ENCODE data around the gene TXK. TPM values are rescaled to one million over a fixed set of nuclear protein-coding genes. Genes with fewer than 3 reads are reported as not detected.

The TXK gene
- polyA plus RNA-seq, 1 of the 3 experiments (the other 2 are of a cell fraction), result 0.61 TPM

DNA sequence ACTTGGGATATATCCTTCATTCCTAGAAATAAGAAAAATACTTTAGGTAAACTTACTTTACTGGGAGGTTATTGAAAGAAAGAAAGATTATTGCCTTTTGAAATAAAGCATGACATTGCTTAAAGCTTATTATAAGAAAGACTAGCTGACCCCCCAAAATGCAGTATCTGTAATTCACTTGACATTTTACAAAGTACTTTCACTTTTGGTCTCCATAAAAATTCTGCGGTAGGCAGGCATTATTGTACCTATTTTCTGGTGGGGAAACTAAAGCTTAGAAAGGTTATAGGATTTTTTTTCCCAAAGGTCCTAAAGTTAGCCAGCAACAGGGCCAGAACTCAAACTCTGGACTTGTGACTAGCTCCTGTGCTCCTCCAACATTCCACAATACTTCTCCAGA, 29.7 kb upstream of the TXK start:
- Histone ChIP-seq H3K9me3 (no peaks in the 10 kb centered on the region), H3K9ac (no peak overlapping the region), H3F3A (replicated peaks; ENCODE audit: insufficient read depth) (peaks cover 3% of the 10 kb centered on the region), H3K4me3 (ENCODE audit: low read depth in 2 of 2, low read length in 1 of 2) (no peak overlapping the region), H3K27ac (ENCODE audit: low read depth in 2 of 2, low read length in 1 of 2) (no peak overlapping the region), H2AFZ (ENCODE audit: low read depth) (no peak overlapping the region), H3K4me1 (ENCODE audit: control insufficient read depth in 1 of 2, insufficient read depth in 2 of 2, low read depth in 1 of 2, low read length in 1 of 2) (no peaks in the 10 kb centered on the region; a peak in 1 of 4 replicates), H3K36me3 (replicated peaks in 1 of 2; ENCODE audit: control insufficient read depth in 1 of 2, insufficient read depth in 2 of 2, low read length in 1 of 2) (no peaks in the 10 kb centered on the region), H3K79me2 (ENCODE audit: insufficient read depth) (no peaks in the 10 kb centered on the region), H4K20me1 (ENCODE audit: insufficient read depth) (no peaks in the 10 kb centered on the region), H3K4me2 (no peak overlapping the region), H3K9me2 (no peaks in the 10 kb centered on the region), H3K27me3 (ENCODE audit: insufficient read depth) (no peaks in the 10 kb centered on the region)
- DNase-seq, result no peak
- POLR2A ChIA-PET, result no interaction called here
- TF ChIP-seq TCF12 (IDR thresholded peaks at IDR 0.05) (no peak), FOSL2 (IDR thresholded peaks at IDR 0.05; ENCODE audit: borderline replicate concordance, low read depth) (no peak), NFIC (IDR thresholded peaks at IDR 0.05; ENCODE audit: borderline replicate concordance) (no peak), POLR2AphosphoS5 (IDR thresholded peaks at IDR 0.05; ENCODE audit: low read depth, low read length) (no peak), TEAD4 (IDR thresholded peaks at IDR 0.05; ENCODE audit: borderline replicate concordance, insufficient read depth) (no peak), MXI1 (IDR thresholded peaks at IDR 0.05; ENCODE audit: low read depth, low read length) (no peak), SMC3 (IDR thresholded peaks at IDR 0.05; ENCODE audit: low read depth, low read length) (no peak), TAF1 (IDR thresholded peaks at IDR 0.05; ENCODE audit: borderline replicate concordance, low read depth, low read length) (no peak), FOXM1 (IDR thresholded peaks at IDR 0.05; ENCODE audit: low read depth) (no peak), EP300 (IDR thresholded peaks at IDR 0.05; ENCODE audit: borderline replicate concordance in 1 of 2, low read depth in 1 of 2, low read length in 1 of 2) (no peak), GABPA (IDR thresholded peaks at IDR 0.05; ENCODE audit: low read depth) (no peak), CHD2 (IDR thresholded peaks at IDR 0.05; ENCODE audit: low read length, partially characterized antibody) (no peak), SIN3A (IDR thresholded peaks at IDR 0.05; ENCODE audit: borderline replicate concordance, low read depth, low read length) (no peak)
- TF ChIP-seq, protein P1, sequence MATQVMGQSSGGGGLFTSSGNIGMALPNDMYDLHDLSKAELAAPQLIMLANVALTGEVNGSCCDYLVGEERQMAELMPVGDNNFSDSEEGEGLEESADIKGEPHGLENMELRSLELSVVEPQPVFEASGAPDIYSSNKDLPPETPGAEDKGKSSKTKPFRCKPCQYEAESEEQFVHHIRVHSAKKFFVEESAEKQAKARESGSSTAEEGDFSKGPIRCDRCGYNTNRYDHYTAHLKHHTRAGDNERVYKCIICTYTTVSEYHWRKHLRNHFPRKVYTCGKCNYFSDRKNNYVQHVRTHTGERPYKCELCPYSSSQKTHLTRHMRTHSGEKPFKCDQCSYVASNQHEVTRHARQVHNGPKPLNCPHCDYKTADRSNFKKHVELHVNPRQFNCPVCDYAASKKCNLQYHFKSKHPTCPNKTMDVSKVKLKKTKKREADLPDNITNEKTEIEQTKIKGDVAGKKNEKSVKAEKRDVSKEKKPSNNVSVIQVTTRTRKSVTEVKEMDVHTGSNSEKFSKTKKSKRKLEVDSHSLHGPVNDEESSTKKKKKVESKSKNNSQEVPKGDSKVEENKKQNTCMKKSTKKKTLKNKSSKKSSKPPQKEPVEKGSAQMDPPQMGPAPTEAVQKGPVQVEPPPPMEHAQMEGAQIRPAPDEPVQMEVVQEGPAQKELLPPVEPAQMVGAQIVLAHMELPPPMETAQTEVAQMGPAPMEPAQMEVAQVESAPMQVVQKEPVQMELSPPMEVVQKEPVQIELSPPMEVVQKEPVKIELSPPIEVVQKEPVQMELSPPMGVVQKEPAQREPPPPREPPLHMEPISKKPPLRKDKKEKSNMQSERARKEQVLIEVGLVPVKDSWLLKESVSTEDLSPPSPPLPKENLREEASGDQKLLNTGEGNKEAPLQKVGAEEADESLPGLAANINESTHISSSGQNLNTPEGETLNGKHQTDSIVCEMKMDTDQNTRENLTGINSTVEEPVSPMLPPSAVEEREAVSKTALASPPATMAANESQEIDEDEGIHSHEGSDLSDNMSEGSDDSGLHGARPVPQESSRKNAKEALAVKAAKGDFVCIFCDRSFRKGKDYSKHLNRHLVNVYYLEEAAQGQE (IDR thresholded peaks at IDR 0.05; ENCODE audit: low read depth, low read length), result no peak
- TF ChIP-seq, protein P2, sequence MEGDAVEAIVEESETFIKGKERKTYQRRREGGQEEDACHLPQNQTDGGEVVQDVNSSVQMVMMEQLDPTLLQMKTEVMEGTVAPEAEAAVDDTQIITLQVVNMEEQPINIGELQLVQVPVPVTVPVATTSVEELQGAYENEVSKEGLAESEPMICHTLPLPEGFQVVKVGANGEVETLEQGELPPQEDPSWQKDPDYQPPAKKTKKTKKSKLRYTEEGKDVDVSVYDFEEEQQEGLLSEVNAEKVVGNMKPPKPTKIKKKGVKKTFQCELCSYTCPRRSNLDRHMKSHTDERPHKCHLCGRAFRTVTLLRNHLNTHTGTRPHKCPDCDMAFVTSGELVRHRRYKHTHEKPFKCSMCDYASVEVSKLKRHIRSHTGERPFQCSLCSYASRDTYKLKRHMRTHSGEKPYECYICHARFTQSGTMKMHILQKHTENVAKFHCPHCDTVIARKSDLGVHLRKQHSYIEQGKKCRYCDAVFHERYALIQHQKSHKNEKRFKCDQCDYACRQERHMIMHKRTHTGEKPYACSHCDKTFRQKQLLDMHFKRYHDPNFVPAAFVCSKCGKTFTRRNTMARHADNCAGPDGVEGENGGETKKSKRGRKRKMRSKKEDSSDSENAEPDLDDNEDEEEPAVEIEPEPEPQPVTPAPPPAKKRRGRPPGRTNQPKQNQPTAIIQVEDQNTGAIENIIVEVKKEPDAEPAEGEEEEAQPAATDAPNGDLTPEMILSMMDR (IDR thresholded peaks at IDR 0.05), result no peak
- TF ChIP-seq, protein P3, sequence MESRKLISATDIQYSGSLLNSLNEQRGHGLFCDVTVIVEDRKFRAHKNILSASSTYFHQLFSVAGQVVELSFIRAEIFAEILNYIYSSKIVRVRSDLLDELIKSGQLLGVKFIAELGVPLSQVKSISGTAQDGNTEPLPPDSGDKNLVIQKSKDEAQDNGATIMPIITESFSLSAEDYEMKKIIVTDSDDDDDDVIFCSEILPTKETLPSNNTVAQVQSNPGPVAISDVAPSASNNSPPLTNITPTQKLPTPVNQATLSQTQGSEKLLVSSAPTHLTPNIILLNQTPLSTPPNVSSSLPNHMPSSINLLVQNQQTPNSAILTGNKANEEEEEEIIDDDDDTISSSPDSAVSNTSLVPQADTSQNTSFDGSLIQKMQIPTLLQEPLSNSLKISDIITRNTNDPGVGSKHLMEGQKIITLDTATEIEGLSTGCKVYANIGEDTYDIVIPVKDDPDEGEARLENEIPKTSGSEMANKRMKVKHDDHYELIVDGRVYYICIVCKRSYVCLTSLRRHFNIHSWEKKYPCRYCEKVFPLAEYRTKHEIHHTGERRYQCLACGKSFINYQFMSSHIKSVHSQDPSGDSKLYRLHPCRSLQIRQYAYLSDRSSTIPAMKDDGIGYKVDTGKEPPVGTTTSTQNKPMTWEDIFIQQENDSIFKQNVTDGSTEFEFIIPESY (IDR thresholded peaks at IDR 0.05; ENCODE audit: borderline replicate concordance, low read depth), result no peak
- TF ChIP-seq, protein P4, sequence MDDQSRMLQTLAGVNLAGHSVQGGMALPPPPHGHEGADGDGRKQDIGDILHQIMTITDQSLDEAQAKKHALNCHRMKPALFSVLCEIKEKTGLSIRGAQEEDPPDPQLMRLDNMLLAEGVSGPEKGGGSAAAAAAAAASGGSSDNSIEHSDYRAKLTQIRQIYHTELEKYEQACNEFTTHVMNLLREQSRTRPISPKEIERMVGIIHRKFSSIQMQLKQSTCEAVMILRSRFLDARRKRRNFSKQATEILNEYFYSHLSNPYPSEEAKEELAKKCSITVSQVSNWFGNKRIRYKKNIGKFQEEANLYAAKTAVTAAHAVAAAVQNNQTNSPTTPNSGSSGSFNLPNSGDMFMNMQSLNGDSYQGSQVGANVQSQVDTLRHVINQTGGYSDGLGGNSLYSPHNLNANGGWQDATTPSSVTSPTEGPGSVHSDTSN (IDR thresholded peaks at IDR 0.05), result no peak
- TF ChIP-seq, protein P5, sequence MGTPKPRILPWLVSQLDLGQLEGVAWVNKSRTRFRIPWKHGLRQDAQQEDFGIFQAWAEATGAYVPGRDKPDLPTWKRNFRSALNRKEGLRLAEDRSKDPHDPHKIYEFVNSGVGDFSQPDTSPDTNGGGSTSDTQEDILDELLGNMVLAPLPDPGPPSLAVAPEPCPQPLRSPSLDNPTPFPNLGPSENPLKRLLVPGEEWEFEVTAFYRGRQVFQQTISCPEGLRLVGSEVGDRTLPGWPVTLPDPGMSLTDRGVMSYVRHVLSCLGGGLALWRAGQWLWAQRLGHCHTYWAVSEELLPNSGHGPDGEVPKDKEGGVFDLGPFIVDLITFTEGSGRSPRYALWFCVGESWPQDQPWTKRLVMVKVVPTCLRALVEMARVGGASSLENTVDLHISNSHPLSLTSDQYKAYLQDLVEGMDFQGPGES (IDR thresholded peaks at IDR 0.05; ENCODE audit: low read depth, low read length), result no peak
- TF ChIP-seq, protein P6, sequence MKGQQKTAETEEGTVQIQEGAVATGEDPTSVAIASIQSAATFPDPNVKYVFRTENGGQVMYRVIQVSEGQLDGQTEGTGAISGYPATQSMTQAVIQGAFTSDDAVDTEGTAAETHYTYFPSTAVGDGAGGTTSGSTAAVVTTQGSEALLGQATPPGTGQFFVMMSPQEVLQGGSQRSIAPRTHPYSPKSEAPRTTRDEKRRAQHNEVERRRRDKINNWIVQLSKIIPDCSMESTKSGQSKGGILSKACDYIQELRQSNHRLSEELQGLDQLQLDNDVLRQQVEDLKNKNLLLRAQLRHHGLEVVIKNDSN (IDR thresholded peaks at IDR 0.05; ENCODE audit: borderline replicate concordance, low read depth), result no peak
- TF ChIP-seq, protein P7, sequence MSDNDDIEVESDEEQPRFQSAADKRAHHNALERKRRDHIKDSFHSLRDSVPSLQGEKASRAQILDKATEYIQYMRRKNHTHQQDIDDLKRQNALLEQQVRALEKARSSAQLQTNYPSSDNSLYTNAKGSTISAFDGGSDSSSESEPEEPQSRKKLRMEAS (IDR thresholded peaks at IDR 0.05; ENCODE audit: low read depth), result no peak
- WGBS (ENCODE audit: low lambda C conversion rate), result 89% methylated on average over 1 of the region's 1 CpG
- CTCF ChIA-PET, result interaction anchor here (2.0 kb wide), 1 partner anchor 19 kb away, joined by 4 read pairs; no protein-coding TSS in a partner anchor
